GM19468 (cell line): ENCODE data around the gene NUDT1.

Experiments
- ATAC-seq: cut with Tn5 transposase; IDR thresholded peaks from one replicate; pipeline ENCODE4 v1.9.1; 2021; ENCODE audit warnings: mild to moderate bottlenecking, moderate library complexity, moderate number of reproducible peaks; ENCODE audit not compliant: unreplicated experiment; ENCODE audit errors: extremely low read depth

Gene NUDT1

GRCh38 chr7:2241580-2242540 lies at the start of gene NUDT1, which contains the start of gene MRM2:
Gene NUDT1 (plus strand): TSS chr7:2242226. CDS start chr7:2244575, 2,349 bp downstream.
Gene MRM2 (minus strand): TSS chr7:2242205. CDS start chr7:2242169, 36 bp downstream.
- ATAC-seq = peak; percentile 58

- no peak for ATAC-seq
These were observed 49.0 kb upstream of the NUDT1 start for GRCh38 chr7:2192831-2193534.

- ATAC-seq = no peak
These were observed 48.3 kb upstream of the NUDT1 start for GRCh38 chr7:2193575-2194305.

GRCh38 chr7:2195400-2196246 lies 46.4 kb upstream of the NUDT1 start:
- no peak for ATAC-seq

GRCh38 chr7:2196381-2197378 lies 45.3 kb upstream of the NUDT1 start:
- no peak for ATAC-seq

GRCh38 chr7:2197436-2198155 lies 44.4 kb upstream of the NUDT1 start:
- ATAC-seq = no peak

GRCh38 chr7:2198206-2198605 lies 43.8 kb upstream of the NUDT1 start:
- ATAC-seq = no peak

GRCh38 chr7:2198760-2199159 lies 43.3 kb upstream of the NUDT1 start:
- no peak for ATAC-seq

GRCh38 chr7:2199528-2199927 lies 42.5 kb upstream of the NUDT1 start:
- no peak for ATAC-seq

GRCh38 chr7:2199956-2200583 lies 42.0 kb upstream of the NUDT1 start:
- ATAC-seq = no peak

- ATAC-seq = no peak
These were observed 41.4 kb upstream of the NUDT1 start for GRCh38 chr7:2200584-2200980.

- ATAC-seq = no peak
These were observed 40.9 kb upstream of the NUDT1 start for GRCh38 chr7:2201128-2201527.

- ATAC-seq = no peak
These were observed 40.2 kb upstream of the NUDT1 start for GRCh38 chr7:2201686-2202360.

GRCh38 chr7:2202361-2202761 lies 39.7 kb upstream of the NUDT1 start:
- ATAC-seq = no peak

GRCh38 chr7:2202901-2203765 lies 38.9 kb upstream of the NUDT1 start:
- no peak for ATAC-seq

GRCh38 chr7:2203766-2204300 lies 38.2 kb upstream of the NUDT1 start:
- ATAC-seq = no peak
